Activated CD4-positive, alpha-beta T cell treated with anti-CD3 and anti-CD28 coated beads, Interleukin-2, amount 50 U/mL, for 16 hours (primary cell): ENCODE measurements around the gene KCNH2.

Experiments
- DNase-seq: peaks from one replicate; pipeline ENCODE4 v3.0.0-alpha.2; 2020

KCNH2 gene

DNA sequence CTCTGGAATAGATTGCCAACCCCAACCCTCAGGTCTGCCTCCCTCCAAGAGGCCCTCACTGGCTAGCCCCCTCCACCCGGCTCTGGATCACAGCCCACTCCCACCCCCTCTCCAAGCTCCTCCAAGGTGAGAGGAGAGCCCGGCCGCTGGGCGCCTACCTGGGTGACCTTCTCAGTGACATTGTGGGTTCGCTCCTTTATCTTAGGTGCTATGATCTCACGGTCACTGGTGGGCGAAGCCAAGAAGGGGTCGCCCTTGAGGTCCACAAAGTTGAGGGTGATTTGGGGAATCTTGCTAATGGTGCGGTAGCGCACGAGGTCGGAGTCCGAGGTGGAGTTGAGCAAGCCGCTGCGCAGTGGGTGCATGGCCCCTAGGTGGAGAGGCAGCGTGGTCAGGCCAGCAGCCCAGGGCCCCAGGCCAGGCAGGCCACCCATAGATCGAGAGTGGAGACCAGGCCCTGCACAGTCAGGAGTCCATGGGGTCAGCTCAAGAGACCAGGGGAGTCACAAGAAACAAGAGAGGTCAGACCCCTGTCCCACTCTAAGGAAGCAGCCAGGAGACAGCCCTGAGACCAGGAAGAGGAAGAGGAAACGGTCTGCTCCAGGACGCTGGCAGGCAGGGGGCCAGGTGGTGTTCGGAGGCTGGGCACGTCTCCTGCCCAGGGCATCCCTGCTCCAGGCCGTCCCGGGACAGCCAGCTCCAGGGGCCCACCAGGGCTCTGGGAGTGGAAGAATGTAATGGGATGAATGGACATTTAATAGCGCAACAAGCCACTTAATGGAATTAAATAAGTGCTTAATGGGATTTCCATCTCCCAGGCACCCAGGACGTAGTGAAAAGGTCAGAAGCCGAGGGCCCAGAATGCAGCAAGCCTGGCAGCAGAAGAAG is 20.7 kb downstream of the KCNH2 start:
- DNase-seq: no peak

DNA sequence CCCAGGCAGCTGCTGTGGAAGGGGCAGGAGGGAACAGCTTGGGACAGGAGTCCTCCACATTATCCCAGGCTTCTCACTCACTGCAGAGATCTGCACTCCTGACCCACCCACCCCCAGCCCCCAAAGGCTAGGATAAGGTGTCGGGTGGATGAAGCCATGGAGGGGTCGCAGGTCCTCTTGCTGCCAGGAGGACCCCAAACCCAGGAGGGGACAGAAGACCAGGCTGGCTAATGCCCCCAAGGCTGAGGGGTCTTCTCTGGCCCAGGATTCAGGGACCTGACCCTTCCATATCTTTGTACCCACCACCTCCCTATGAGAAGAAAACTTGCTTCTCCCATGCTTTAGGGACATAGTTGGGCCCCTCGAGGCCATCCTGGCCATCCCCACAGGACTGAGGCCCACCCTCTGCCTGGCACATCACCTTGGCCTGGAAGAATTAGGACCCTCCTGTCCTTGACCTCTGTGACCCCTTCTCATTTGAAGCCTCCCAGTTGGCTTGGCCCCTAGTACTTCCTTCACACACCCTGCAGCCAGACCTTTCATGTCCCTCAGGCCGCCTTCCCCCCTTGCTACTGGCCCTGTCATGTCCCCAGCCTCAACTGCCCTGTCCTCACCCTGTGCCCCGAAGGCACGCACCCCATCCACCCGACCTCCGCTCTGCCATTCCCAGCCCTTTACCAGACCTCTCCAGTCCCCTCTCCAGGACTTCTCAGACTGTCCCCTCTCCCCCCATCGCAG is 21.6 kb downstream of the KCNH2 start:
- DNase-seq: no peak

DNA sequence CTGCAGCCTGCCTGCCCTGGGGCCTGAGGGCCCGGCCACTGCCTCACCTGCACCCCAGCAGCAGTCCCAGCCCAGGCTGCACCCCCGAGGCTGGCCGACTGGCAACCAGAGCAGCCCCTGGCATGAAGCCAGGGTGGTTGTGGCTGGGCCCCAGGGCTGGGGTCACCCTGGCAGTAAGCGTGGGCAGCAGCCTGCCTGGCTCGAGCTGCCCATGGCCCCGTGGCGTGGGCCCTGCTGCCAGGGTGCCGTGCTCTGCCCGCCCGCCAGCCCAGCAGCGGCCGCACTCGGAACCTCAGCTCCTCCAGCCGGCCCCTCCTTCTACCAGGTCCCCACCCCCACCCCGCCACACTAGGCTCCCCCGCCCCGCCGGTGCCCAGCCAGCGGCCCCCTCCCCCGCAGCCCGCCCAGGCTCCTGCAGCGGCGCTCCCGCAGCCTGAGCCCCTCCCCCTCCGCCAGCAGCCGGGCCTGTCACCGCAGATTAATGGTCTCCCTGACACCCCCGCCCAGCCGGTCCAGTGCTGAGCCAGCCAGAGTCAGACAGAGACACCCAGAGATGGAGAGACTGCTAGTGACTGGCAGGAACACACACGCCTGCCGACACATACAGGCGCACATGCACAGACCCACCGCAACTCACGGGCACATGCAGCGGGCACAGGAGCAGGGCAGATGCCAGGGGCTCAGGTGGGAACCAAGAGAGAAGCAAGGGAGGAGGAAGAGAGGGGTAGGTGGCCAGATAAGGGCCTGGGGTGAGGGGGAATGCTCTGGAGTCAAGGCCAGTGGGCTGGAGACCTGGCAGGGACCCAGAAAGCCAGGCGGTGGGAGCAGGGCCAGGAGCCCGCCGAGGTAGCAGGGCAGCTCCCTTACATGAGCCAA is 22.4 kb downstream of the KCNH2 start:
- DNase-seq: no peak

- DNase-seq: no peak
These were observed 23.1 kb downstream of the KCNH2 start for GRCh38 chr7:150954986-150955518.

DNA sequence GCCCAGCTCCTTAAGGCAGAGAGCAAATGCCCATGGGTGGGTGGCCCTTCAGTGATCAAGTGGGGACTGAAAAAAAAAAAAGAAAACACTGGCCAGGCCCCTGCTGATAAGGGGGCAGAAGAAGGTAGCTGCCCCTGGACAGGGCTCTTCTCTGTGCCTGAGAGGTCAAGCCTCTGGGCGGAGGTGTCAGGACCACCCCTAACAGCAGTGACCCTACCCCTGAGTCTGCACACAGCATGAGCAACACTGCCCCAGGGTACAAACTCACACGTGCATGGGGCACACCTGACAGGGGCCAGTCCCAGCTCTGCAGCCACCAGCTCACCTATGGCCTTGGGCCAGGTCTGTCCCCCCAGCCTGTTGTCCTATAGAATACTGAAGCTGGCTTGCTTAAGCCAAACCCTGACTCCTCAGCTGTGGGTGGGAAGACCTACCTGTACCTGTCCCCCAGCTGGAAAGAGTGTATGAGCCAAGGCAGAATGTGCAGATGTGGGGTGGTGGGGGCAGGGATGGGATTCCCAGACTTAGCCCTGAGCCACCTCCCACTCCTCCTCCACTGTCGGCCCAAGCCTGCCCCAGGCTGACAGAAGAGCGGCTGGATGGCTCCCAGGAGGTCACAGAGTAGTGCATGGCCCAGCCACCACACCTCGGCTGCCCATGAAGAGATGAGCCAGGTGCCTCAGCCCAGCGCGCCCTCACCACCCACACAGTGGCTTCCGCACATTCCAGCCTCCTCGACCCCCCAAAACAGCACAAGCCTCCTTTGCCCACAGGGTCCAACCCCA is 23.7 kb downstream of the KCNH2 start:
- DNase-seq: no peak

GRCh38 chr7:150953061-150953997 is 24.8 kb downstream of the KCNH2 start:
- no peak for DNase-seq

DNA sequence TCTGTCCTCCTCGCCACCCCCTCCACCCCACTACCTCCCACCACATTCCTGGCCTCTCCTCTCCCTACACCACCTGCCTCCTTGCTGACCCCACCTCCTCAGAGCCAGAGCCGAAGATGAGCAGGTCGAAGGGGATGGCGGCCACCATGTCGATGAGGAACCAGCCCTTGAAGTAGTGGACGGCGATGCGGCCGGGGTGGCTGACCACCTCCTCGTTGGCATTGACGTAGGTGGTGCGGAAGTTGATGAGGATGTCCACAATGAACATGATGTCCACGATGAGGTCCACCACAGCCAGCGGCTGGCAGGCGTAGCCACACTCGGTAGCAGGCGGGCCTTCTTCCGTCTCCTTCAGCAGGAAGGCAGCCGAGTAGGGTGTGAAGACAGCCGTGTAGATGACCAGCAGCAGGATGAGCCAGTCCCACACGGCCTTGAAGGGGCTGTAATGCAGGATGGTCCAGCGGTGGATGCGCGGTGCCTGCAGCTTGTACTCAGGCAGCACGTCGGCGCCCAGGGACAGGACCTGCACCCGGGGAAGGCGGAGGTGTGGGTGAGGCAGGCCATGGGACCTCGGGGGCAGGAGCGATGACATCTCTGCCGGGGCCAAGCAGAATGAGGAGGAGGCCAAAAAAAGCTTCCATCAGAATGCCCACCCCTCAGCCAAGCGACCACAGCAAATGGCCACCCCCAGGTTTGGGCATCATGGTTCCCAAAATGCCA is 25.6 kb downstream of the KCNH2 start:
- DNase-seq: no peak

DNA sequence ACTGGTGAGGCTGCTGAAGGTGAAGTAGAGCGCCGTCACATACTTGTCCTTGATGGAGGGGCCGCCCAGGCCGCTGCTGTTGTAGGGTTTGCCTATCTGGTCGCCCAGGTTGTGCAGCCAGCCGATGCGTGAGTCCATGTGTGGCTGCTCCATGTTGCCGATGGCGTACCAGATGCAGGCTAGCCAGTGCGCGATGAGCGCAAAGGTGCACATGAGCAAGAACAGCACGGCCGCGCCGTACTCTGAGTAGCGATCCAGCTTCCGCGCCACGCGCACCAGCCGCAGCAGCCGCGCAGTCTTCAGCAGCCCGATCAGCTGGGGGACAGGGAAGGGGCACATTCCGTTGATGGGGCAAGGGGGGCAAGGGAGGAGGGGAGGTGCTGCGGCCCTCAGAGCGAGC is 26.6 kb downstream of the KCNH2 start:
- DNase-seq: no peak

DNA sequence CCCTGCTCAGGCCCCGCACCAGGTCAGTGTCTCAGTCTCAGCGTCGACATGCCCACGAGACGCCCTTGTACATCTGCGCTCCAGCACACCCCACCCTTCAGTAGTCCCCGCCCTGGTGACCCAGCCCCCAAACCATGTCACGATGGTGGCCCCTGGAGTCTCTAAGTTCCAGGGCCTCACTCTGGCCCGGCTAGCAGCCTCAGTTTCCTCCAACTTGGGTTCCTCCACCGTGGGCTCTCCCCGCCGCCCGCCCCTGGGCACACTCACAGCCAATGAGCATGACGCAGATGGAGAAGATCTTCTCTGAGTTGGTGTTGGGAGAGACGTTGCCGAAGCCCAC is 27.0 kb downstream of the KCNH2 start:
- no peak for DNase-seq

DNA sequence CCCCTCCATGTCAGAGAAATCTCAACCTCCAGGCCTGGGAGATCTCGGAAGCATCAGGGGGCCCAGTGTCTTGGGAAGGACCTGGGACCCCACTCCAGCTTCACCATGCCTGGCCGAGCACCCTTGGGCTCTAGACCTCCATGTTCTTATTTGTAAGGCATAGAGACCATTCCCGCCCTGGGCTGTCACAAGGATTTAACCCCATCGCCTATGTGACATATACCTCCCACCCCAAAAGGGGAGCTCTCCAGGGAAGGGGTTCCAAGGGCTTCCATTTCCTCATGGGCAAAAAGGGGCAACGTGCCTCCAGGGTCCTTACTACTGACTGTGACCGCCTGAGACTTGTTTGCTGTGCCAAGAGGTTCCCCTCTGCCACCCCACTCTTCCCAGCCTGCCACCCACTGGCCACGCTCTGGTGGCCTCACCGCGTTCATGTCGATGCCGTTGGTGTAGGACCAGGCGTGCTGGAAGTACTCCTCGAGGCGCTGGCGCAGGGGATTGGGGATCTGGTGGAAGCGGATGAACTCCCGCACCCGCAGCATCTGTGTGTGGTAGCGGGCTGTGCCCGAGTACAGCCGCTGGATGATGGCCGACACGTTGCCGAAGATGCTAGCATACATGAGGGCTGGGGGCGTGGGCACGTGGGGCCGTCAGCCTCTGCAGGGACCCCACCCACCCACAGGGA is 27.5 kb downstream of the KCNH2 start:
- no peak for DNase-seq

- DNase-seq: no peak
These were observed 28.1 kb downstream of the KCNH2 start for GRCh38 chr7:150949971-150950491.

- no peak for DNase-seq
These were observed 28.6 kb downstream of the KCNH2 start for GRCh38 chr7:150949564-150949963.

DNA sequence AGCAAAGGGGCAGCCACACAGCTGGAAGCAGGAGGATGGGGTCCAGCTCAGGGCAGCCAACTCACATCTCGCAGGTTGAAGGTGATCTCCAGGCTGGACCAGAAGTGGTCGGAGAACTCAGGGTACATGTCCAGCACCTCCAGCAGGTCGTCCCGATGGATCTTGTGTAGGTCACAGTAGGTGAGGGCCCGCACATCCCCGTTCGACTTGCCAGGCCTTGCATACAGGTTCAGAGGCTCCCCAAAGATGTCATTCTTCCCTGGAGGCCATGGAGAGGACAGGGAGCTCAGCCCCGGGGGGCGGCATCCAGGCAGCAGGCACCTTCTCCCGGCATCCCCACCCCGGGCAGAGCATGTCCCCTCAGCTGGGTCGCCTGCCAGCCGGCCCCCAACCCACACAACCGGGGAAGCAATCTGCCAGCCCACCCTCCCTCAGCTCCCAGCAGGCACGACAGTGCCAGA is 29.3 kb downstream of the KCNH2 start:
- no peak for DNase-seq

DNA sequence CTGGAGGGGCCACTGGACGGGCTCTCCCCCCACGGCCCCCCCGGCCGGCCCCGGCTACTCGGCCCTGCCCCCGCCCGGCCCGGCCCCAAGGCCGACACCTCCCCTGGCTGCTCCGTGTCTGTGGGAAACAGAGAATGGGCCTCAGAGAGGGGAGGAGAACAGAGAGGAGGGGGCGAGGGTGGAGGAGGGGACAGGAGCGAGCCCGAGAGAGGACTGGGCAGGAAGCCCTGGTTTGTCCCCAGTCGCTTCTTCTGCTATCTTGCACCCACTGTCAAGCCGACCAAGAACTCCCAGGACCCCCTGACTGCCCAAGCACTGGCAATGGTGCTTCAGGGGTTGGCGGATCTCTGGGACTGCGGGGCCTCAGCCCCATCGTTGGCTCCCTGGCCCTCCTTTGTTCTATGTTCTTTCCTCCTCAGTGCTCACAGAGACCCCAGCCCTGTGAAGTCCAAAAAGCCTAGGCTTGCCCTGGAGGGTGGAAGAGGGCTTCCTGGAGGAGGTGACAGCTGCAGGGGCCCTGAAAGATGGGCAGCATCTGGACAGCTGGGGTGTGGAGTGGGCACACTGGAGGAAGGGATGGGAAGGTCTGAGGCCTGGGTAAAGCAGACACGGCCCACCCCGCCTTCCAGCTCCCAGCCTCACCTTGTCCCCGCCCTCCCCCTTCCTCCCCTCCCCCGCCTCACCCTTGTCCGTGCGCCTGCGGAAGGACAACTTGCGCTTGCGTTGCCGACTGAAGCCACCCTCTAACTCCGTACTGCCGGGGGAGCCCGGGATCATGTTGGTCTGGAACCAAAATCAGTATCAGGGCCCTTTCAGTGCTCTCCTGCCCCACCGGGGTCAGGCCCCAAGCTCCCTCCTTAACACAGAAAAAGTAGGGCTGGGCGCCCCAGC is 30.1 kb downstream of the KCNH2 start:
- DNase-seq: no peak

GRCh38 chr7:150947241-150947745 is 30.8 kb downstream of the KCNH2 start:
- DNase-seq: no peak

GRCh38 chr7:150946421-150947240 is 31.5 kb downstream of the KCNH2 start:
- DNase-seq: no peak

- no peak for DNase-seq
These were observed 32.2 kb downstream of the KCNH2 start for GRCh38 chr7:150945853-150946420.
